Stimulated activated CD4-positive, alpha-beta T cell treated with anti-CD3 and anti-CD28 coated beads, Interleukin-1b, Interleukin-23, amount 100 ng/mL, for 1 hour (primary cell): ENCODE measurements around the gene TLR1.
"Not testable (repeated sequence)": the region's sequence is repeated elsewhere in the genome, so short reads cannot be mapped to it uniquely, and the experiment has no call there.

Experiments used
- DNase-seq, 2 donors: peaks; one replicate each; pipeline ENCODE4 v3.0.0-alpha.2; 2020; ENCODE audit warnings: low read depth in 2 of 2

The TLR1 gene

DNA sequence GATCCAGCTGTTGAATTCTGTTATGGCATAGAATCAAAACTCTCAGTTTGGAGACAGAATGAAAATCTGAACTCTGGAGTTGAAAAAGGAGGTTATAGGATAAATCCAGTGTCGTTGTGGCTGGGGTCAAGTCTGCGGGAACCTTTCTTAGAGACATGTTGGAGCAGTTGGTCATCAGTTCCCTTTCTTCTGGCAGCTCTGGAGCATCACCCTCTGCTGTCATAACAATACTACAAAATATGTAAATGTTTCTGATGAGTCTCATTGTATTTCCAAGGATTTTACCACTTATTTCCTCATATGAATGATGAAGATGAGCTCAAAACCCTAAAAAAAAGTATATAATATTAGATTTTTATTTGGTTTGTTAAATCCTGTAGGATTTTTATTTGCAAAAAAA, 29.3 kb downstream of the TLR1 start:
- DNase-seq, result no peak

DNA sequence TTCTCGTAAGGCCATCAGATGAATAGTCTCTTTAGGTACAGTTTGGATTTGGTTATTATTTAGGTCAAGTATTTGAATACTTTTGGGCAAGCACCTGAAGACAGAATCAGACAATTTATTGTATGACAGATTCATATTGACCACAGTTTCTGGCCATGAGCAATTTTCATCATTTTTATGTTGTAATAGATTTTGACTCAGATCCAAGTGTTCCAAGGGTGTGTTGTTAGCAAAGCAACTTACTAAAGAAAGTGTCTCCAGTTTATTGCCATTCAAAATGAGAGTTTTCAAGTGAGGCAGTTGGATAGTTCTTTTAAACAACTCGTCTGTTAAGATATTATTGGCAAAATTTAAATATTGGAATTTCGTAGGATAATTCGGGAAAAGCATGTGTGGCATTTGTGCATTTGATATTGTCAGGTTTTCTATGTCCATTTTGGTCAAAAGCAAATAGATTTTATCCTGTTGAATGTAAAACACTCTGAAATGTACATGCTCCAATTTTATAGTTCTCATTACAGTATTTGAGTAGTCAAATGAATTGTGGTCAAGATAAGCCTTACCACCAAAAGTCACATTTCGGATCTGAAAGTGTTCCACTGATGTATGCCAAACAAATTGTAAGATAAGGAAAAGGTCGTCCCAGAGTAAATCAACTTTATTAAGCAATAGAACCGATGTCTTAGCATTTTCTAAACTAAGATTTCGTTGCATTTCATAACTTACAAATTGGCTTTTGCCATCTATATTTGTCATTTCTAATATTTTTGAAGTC, 30.2 kb downstream of the TLR1 start:
- no peak for DNase-seq

DNA sequence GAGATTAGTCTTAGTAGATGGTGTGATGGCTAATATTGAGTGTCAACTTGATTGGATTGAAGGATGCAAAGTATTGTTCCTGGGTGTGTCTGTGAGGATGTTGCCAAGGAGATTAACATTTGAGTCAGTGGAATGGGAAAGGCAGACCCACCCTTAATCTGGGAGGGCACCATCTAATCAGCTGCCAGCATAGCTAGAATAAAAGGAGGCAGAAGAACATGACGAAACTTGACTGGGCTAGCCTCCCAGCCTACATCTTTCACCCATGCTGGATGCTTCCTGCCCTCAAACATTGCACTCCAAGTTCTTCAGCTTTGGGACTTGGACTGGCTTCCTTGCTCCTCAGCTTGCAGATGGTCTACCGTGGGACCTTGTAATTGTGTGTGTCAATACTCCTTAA, 34.3 kb downstream of the TLR1 start:
- DNase-seq, result not testable (repeated sequence)

DNA sequence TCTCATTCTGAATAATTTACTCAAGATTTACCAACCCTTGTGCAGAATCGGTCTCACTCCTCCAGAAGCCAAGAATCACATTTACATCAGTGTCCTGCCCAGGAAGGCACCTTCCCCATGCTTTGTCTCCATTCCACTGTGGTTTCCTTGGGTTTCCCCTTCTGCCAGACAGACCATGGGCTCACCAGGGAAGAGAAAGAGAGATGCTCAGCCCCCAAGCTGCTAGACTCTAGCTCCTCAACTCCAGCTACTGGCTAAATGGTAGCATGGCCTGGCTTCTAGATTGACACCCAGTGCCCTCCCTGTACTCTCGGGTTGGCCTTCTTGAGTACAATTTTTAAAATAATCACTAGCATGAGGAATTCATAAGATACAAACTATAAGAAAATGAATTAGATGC, 34.7 kb downstream of the TLR1 start:
- DNase-seq, result no peak

DNA sequence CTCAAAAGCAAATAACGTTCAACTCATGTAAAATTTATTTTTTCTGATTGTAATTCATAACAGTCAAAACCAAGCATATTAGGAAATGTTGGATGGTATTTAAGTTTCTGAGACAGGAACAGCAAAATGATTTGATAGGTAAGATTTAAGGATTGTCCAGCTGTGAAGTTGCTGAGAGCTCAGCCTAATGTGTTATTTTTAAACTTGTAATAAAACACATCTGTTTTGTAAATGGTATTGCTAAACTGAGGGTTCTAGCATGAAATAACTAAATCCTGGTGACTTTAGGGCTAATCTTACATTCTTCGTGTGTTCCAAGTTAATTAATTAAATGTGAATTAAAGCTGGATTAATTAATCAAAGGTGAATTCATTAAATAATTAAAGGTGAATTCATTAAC, 35.1 kb downstream of the TLR1 start:
- no peak for DNase-seq

DNA sequence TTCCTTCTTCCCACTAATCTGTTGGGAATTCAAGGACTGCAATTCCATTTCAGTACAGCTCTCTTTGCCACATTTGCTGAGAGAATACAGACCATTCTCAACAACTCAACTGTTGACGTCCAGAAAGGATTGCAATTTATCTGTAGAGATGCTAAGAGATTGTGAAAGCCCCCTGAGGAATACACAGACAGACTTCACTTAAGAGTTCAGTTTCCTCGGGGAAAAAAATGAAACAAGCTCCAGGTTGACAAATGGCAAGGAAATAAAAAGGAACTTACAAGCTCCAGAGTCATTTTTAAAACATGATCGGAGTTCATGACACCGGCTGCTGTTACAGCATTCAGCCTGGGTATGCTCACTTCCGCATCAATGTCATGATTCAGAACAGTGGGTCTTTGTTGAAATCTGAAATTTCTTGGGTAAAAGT, 35.6 kb downstream of the TLR1 start:
- no peak for DNase-seq

DNA sequence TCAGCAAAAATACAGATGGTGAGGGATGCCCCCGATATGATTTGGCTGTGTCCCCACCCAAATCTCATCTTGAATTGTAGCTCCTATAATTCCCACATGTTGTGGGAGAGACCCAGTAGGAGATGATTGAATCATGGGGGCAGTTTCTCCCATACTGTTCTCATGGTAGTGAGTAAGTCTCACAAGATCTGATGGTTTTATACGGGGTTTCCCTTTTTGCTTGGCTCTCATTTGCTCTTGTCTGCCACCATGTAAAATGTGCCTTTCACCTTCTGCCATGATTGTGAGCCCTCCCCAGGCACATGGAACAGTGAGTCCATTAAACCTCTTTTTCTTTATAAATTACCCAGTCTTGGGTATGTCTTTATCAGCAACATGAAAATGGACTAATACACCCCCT, 37.7 kb downstream of the TLR1 start:
- DNase-seq, result not testable (repeated sequence)

DNA sequence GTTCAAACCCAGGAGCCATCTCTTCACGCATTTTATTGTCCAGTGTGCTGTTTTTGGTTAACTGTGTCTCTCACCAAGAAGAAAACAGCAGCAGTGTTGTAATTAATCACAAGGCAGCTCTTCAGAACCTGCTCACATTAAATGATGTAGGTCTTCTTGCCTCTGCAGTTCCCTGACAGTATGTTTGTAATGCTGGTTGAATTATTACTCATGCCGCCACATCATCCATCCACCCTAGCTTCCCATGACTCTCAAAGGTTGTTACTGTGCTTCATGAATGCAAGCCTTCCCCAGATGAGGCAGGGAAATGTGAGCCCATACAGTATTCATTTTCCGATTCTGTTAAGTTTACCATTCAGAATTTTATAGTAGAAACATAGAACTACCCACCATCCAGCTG, 39.2 kb downstream of the TLR1 start:
- DNase-seq, result no peak

DNA sequence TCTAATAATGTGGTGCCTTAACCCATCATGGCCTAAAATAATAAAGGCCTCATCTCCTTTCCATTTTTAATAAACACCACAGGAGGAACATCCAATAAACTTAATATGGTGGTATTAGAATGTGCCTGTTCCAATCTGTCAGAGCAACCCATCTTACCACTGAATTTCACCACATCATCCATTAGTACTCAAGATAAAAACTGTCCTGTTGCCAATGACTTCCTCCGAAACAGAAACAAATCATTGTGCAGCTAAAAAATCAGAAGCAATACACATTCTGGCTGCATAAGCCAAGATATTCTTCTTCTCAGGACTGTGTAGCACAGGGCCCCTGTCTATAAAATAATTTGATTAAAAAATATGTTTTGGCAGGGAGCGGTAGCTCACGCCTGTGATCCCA, 40.3 kb downstream of the TLR1 start:
- DNase-seq, result no peak

DNA sequence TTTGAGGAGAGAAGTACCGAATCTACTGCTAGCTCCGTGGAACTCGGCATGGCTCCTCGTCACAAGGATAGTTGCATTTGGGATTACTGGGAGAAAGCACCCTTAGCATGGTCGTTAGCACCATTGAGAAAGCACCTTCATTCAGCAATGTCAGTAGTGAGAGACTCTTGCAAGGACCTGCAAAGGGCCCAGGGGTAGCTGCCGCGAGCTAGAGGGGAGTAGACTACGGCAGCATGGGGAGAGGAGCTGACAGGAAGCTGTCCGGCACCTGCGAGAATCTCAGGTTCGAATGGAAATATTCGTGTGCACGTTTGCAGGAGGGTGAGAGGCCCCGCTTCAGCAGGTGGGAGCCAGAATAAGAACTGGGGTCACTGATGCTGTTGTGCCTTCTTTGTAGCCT, 42.0 kb downstream of the TLR1 start:
- DNase-seq, result no peak

DNA sequence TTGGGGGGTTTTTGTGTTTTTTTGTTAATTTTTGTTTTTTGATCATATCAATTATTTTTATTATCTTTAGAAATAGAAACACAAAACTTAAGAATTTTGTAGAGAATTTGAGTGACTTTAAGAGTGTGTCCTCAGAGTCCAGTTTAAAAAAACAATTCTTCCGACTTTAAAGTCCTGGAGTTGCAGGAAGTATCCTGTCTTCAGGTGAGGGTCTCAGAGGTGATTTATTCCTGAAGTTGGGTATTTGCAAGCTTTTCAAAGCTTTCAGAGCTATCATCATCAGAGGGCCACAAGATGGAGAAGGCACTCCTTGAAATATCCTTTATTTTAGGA, 44.8 kb downstream of the TLR1 start:
- DNase-seq, result no peak

DNA sequence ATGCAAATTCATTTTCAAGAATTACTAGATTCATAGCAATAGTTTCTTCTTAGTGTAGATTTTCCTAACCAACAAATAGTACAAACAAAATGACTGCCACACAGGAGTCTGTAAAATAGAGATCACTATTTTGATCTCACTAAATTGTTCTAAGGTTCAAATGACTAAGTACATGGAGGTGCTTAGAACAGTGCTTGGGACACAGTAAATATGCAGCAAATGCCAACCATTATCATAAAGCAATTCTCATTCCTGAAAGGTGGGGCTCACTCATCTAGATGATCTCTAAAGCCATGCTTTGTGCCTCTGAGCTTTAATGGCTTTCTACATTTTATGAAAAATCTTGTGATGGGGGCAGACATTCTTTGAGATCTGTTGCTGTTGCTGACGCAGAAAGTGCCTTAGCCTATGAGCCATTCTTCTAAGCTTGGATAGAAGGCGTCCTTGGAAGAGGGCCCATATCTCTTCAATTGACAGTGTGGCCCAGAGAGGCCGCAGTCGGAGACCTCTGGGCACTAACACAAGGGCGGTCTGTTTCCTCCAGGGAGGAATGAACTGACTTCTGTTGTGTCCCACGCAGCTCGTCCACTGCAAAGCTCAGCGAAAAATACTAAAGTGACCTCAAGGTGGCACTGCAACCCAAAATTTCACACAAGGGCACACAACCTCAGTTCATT, 45.3 kb downstream of the TLR1 start:
- peak; percentile 25 to 47 for DNase-seq

DNA sequence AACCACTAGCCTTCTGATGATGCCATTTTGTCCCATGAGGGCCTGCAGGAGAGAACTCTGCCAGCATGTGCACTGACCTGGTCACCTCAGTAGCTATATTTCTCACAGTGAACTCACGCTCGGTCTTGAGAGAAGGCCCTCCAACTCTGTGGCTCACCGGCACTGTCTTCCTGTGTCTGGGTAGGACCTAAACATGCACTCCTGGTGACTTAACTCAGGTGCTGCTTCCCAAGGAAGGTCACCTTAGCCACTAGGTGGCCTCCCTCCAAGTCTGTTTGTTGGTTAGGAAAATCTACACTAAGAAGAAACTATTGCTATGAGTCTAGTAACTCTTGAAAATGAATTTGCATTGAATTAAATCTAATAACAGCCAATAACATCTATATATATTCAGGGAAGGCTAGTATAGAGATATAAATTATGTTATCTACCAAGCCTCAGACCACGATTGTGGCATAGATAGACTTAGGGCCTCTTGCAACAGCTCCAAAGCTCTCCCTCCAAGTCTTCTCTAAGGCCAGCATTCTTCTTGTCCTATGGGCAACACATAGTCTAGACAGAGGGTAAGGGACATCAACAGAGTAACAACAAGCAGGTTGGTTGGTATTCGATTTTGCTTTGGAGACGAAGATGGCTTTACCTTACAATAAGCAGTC, 46.5 kb downstream of the TLR1 start:
- no peak for DNase-seq

DNA sequence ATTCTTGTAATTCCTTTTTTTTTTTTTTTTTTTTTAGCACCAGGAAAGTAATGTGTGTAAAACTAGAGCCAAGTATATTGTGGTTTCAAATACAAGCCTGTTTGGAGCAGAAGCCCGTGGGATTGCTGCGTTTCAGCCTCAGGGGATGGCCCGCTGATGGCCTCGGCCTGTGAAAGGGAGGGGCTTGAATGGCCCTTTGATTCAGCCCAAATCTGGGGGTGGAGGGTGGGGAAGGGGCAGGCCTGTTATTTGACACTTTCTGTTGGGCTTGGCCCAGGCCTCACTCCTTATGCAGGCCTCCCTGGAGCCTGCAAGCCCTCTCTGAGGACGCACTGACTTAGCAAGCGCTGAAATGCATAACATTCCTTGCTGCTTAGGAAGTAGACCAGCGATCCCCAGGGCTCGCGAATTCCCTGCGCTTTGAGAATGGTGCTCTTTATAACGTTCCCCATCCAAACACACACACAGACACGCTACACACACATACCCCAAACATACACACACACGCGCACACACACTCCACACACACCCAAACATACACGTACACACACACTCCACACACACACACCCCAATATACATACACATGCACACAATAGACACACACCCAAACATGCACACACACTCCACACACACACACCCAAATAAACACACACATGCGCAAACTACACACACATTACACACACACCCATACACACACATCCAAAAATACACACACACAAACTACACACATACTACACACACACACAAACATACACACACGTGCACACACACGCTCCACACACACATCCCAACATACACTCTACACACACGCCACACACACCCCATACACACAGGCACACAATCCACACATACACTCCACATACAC, 51.4 kb downstream of the TLR1 start:
- DNase-seq, result no peak

DNA sequence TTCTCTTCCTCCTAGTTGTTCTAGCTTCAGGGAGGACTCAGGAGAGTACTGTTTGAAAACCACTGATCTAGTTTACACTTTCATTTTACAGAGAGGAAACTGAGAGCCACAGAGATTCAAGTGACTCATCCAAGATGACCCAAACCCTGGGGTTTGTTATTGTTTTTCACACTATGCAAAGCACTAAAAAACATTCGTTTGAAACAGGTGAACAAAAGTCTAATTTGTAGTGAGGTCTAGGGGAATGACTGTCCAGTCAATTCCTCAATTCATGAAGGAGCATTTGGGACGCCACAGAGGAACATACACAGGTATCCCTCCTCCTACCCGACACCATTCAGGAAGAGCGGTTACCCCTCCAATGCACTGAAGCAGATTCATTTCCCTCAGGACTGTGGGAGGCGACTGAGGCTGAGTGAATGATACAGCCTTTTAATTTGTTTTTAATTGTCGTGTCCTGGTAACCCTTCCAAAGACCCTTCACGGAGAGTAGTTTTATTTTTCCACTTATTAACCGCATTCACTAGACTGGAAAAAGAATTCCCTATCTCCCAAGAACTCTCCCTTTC, 52.1 kb downstream of the TLR1 start:
- no peak for DNase-seq

DNA sequence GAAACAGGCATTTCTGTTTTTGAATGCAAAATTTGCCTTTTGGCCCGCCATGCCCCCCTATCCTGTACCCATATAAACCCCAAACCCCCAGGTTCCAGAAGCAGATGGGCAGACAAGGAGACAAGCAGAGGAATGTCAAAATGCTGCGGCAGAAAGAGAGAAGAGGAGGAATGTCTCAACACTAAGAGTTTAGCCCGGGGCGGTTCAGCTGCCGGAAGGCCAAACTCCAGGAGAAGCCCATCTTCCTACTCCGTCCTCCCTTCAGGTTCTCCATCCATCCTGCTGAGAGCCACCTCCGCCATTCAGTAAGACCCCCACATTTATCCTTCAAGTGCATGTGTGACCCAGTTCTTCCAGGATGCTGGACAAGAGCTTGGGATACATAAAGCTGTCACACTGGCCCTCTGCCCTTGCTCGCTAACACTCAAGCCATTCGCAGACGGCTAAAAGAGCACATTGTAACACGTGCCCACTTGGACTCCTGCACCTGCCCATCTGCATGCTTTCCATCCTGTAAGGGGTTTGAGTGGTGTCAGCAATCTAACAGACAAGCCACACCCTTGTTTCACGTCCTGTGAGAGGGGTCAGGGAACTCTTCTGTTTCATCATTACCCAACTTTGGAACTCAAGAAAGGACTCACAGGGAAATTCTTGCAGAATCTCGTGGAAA, 53.1 kb downstream of the TLR1 start:
- DNase-seq, result no peak

DNA sequence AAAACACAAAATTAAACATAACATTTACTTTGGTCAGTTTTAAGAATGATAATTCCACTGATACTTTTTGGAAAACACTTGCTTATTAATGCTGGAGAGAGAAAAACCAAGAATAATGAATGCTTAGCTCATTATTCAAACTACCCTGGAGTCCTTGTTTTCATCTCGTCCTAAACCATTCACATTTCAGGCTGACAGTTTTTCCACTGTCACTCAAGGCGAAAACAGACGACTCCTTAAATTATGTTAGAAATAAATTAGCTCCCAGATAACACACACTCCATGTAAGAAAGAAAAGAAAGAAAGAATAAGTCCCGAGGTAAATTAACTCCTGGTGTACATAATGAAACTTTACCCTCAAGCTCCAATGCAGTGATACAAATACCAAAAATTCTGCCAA, 55.3 kb downstream of the TLR1 start:
- no peak for DNase-seq

DNA sequence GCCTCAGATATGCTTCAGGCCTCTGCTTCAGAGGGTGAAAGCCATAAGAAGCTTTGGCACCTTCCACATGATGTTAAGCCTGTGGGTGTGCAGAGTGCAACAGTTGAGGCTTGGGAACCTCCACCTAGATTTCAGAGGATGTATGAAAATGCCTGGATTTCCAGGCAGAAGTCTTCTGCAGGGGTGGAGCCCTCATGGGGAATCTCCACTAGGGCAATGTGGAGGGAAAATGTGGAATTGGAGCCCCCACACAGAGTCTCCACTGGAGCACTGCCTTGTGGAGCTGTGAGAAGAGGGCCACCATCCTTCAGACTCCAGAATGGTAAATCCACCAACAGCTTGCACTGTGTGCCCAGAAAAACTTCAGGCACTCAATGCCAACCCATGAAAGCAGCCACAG, 57.0 kb downstream of the TLR1 start:
- DNase-seq, result no peak
